ENCODE measurements around the gene POLE.
A peak's percentile ranks its signal among the peaks of the same experiment; 100 is the strongest.
"Not testable (repeated sequence)": the region's sequence is repeated elsewhere in the genome, so short reads cannot be mapped to it uniquely, and the experiment has no call there.

POLE gene

DNA sequence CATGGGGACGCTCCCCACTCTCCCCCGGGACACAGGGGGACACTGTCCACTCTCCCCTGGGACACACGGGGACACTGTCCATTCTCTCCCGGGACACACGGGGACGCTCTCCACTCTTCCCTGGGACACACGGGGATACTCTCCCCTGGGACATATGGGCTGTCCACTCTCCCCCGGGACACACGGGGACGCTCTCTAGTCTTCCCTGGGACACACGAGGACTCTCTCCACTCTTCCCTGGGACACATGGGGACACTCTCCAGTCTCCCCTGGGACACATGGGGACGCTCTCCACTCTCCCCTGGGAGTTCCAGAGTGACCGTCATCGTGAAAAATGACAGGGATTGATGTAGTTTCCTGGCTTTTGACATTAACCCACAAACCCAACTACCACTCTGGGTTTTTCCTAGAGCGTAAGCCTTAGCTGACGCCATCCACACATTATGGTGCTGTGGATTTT lies 71.5 kb downstream of the POLE start:
- no peak for DNase-seq (ENCODE audit: low spot score)

- DNase-seq (ENCODE audit: low spot score) = peak; percentile 78
Observed at GRCh38 chr12:132614861-132615578, 72.1 kb downstream of the POLE start.

DNA sequence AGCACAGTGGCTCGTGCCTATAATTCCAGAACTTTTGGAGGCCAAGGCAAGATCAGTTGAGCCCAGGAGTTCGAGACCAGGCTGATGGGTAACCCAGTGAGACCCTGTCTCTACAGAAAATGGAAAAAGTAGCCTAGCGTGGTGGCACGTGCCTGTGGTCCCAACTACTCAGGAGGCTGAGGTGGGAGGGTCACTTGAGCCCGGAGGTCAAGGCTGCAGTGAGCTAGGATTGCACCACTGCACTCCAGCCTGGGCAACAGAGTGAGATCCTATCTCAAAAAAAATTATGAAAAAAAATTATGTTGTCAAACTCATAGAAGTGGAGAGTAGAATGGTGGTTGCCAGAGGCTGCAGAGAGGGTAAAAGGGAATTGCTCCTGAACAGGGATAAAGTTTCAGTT lies 73.1 kb downstream of the POLE start:
- DNase-seq (ENCODE audit: low spot score) = no peak

DNA sequence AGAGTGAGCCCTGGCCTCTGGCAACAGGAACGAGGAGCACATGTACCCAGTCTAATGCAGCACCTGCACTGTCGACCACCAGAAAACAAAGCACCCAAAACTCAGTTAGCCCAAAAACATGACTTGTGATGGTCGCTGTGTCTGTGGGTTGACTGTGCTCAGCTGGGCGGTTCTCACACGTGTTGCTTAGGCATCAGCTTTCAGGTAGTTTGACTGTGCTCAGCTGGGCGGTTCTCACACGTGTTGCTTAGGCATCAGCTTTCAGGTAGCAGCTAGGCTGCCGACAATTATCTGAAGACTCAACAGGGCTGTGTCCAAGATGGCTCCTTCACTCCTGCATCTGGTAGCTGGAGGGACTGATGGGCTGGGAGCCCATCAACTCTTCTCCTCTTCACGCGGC lies 75.5 kb downstream of the POLE start:
- no peak for DNase-seq (ENCODE audit: low spot score)

DNA sequence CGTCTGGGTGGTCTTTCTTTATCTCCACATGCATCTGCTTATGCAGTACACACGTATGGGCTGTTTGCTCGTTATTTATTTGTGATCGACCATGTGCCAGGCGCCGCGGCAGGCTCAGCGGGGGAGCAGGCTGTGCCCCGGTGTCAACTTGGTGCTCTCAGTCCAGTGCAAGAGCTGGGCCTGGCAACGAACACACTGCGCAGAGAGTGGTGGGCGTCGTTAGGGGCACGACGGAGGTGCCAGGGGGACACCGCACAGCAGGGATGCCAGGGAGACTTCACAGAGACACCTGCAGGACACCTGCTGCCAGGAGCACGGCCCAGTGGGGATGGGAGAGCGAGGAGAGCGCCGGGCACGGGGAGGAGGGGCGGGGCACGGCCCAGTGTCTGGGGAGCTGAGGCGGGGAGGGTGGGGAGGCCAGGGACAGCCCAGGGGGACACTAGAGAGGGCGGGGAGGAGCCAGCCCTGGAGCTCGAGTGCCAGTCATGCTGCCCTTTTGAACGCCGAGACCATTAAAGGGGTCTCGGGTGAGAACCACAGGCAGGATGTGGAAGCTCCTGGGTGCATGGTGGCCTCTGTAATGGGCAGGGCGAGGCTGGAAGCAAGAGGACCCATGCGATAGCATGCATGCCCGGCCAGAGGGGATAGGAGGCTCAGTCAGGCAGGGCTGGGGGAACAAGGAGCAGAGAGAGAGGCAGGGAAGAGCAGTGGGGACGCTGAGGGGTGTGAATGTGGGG lies 76.1 kb downstream of the POLE start:
- no peak for DNase-seq (ENCODE audit: low spot score)

DNA sequence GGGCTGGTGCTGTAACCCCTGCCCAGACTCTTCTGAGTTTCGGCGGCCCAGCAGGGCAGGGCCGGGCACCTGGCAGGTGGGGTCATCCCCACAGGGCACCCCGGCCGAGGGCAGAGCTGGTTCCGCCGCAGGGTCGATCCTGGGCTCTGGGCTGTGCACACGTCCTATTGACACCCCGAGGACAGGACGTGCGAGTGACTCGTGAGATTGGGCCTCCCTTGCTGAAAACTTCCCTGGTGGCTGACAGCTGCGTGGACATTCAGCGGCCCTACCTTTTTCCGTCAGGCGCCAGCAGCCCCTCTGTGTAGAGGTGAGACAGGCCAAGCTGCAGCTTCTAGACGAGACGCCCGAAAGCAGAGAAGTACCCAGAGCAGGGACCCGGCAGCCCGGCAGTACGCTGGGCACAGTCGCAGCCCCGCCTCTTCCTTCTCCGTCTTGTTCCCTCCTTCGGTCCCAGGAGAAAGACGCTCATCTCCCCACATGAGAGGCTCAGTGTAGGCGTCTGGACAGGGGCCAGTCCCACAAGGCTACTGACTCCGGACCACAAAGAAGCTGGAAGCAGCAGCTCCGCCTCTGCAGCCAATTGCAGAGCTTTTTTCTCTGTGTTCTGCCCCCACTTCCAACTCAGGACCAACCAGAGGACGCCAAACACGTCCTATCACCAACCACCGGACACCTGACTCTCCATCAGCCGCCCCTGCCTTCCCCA lies 76.9 kb downstream of the POLE start, which contains the start of gene LRCOL1:
Gene LRCOL1, minus strand, starts transcription at position 532 of the 709 bp plus-strand sequence. CDS start 4,331 bp downstream, outside the sequence.
- DNase-seq (ENCODE audit: low spot score) = no peak

GRCh38 chr12:132608231-132609171 lies 78.6 kb downstream of the POLE start:
- no peak for DNase-seq (ENCODE audit: low spot score)

- DNase-seq (ENCODE audit: low spot score) = no peak
Observed at GRCh38 chr12:132606927-132607326, 80.2 kb downstream of the POLE start.

DNA sequence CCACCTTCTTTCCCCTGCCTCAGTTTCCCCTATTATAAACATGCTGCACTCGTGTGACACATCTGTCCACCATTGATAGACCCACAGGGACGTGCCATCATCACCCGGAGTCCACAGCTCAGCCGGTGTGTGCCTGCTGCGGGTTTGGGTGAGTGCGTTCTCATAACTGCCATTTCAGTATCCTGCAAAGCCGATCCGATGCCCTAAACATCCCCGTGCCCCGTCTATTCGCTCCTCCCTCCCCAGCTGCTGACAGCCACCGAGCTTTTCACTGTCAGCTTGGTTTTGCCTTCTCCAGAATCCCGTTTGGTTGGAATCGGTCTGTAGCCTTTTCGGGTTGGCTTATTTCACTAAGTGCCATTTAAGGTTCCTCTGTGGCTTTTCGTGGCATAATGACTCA lies 80.7 kb downstream of the POLE start:
- DNase-seq (ENCODE audit: low spot score) = no peak

DNA sequence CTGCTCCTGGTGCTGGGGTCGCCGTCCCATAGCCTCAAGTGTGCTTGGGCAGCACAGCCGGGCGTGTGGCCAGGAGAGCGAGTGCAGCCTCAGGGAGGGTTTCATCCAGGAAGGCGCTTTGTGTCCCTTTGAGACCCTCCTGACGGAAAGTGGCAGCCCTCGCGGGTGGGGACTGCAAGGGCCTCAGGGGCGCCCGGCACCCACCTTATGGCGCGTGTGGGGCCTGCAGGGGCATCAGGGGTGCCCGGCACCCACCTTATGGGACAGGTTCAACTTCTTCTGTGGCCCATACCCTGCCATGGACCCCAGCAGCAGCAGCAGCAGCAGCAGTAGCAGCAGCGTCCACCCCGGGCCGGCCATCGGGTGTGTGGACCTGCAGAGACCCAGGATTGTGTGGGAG lies 81.2 kb downstream of the POLE start:
- no peak for DNase-seq (ENCODE audit: low spot score)

- no peak for DNase-seq (ENCODE audit: low spot score)
Observed at GRCh38 chr12:132604668-132605441, 82.3 kb downstream of the POLE start.

GRCh38 chr12:132604151-132604618 lies 83.0 kb downstream of the POLE start:
- DNase-seq (ENCODE audit: low spot score) = no peak

GRCh38 chr12:132603240-132604150 lies 83.6 kb downstream of the POLE start:
- DNase-seq (ENCODE audit: low spot score) = no peak

DNA sequence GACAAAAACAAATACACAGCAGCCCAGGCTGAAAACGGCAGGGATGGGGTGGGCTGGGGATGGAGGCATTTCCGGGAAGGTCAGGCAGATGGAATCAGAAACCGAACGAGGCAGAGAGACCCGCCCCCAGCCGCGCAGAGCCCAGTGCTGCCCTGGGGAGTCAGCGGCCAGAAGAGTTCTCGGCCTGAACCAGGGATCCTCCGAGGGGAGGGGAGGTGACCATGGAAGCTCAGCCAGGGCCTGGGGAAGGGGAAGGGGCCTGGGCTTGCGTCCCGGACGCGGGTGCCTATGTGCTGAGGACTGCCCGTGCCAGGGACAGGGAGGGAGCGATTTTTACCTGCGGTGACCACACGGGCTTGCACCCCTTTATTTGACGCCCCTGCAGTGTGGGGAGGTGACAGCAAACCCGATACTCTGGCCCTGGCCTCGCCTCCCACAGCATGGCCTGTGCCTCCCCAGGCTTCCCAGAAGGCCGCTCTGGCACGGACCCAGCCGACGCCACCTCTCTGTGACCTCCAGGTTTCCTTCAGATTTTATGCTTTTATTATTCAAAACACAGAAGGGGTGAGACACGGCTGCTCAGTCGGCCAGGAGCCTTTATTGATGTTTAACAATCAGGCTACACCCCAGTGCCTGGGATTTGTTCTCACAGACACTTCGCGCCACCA lies 84.4 kb downstream of the POLE start:
- DNase-seq (ENCODE audit: low spot score) = no peak

GRCh38 chr12:132601171-132601883 lies 85.8 kb downstream of the POLE start:
- no peak for DNase-seq (ENCODE audit: low spot score)

DNA sequence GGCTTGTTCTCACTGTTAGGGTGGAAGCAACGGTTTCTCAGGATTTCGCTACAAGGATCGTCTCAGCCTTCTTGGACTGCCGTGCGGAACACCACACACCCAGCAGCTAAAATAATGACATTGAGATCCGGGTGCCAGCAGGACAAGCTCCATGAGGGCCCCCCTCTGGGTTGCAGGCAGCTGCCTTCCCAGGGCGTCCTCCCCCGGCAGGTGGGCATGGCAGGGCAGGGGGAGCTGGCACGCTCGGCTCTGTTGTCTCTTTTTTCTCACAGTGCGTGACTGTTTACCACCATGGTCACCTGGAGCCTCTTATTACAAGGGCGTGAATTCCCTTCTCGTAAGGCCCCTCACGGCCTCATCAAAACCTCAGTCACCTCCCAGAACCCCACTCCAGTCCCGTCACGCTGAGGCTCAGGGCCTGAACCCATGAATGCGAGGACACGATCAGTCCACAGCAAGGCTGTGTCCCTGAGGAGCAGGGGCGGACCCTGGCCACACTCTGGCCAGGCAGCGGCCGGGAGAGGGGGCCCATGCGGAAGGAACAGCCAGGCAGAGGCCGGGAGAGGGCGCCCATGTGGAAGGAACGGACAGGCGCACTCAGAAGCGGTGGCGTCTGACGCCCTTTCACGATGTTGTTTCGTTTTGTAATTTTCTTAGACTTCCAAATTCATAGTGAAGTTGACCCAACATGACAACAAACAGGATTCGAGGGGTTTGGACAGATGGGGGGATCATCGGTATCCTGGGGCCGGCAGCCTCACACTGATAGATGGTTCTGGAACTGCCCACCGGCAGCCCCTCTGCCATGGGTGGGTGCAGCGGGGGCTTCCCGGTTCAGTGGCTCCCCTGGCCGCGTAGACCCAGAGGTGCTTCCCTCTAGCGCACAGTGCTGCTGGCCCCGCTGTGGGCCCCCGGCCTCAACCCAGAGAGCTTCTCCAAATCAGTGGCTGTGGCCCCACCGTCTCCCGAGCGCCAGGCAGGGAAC lies 86.8 kb downstream of the POLE start:
- DNase-seq (ENCODE audit: low spot score) = peak; percentile 67

DNA sequence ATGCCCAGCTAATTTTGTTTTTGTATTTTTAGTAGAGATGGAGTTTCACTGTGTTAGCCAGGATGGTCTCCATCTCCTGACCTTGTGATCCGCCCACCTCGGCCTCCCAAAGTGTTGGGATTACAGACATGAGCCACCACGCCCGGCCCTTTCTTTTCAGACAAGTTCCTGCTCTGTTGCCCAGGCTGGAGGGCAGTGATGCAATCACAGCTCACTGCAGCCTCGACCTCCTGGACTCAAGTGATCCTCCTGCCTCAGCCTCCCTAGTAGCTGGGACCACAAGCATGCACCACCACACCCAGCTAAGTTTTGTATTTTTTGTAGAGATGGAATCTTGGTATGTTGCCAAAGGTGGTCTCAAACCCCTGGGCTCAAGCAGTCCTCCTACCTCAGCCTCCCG lies 87.6 kb downstream of the POLE start:
- DNase-seq (ENCODE audit: low spot score) = not testable (repeated sequence)

Data from LoVo (cell line).